CD4-positive, alpha-beta T cell treated with Interleukin-15 for 4 hours (primary cell): ENCODE data around the gene KMT5C.

Experiments used
- DNase-seq: peaks from one replicate; pipeline ENCODE4 v3.0.0-alpha.2; 2020; ENCODE audit warnings: low spot score

Gene KMT5C

DNA sequence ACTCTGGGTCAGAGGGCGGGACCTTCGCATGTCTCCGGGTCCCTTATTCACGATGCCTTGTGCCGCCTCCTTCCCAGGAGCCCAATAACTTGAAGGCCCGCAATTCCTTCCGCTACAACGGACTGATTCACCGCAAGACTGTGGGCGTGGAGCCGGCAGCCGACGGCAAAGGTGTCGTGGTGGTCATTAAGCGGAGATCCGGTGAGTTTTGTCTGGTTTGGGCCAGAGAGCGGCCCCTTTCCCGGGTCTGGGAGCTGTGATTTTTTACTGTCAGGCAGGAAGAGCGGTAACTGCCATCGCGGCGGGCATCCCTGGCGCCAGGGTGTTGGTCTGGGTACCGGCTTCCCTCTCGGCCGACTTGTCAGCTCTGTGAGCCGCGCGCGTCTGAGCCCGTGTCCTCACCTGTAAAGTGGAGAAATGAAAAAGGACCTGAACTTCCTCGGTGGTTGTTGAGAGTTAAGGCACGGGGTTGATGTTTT is 46.9 kb downstream of the KMT5C start:
- no peak for DNase-seq

GRCh38 chr19:55387736-55388497 is 48.2 kb downstream of the KMT5C start:
- DNase-seq = no peak

DNA sequence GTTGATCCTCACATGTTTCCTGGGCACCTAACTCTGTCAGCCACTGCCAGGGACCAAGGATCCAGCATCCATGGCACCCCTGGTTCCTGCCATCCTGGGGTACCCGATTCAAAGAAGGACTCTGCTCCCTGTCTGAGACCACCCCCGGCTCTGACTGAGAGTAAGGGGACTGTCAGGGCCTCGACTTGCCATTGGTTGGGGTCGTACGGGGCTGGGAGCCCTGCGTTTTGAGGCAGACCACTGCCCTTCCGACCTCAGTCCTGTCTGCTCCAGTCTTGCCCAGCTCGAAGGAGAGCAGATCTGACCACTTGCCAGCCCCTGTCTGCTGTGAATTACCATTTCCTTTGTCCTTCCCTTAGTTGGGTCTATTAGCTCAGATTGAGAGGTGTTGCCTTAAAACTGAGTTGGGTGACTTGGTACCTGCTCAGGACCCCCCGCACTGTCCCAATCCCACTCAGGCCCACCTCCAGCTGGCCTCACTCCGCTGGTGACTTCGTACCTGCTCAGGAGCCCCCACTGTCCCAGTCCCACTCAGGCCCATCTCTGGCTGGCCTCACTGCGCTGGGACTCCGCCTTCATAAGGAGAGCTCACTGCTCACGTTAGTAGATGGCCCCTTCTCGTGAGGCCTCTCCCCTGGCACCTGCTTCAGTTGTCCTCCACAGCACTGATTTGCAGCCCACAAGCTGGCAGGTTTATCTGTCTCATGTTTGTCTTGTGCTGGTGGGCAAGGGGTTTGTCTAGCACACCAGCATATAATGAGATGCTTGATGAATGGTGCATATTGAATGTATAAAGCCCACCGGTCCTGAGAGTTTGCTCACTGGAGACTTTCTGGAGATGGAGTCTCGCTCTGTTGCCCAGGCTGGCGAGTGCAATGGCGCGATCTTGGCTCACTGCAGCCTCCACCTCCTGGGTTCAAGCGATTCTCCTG is 50.0 kb downstream of the KMT5C start:
- DNase-seq = no peak

DNA sequence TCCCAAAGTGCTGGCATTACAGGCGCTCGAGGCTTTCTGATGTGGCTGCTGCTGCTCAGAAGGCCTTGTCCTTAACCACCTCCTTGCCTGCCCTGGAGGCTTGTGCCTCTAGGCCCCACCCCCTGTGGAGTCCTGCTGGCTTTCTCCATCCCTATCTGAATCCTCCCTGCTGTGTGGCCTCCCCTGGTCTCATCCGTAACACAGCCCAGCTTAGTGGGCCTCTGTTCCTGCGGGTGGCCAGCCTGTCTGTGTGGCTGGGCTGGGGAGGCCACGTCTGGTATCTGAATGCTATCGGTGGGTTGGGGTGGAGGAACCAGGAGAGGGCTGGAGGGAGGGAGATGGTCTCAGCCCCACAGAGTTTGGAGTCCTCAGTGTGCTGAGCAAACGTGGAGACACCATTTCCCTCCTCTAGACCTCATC is 50.8 kb downstream of the KMT5C start:
- DNase-seq = no peak

DNA sequence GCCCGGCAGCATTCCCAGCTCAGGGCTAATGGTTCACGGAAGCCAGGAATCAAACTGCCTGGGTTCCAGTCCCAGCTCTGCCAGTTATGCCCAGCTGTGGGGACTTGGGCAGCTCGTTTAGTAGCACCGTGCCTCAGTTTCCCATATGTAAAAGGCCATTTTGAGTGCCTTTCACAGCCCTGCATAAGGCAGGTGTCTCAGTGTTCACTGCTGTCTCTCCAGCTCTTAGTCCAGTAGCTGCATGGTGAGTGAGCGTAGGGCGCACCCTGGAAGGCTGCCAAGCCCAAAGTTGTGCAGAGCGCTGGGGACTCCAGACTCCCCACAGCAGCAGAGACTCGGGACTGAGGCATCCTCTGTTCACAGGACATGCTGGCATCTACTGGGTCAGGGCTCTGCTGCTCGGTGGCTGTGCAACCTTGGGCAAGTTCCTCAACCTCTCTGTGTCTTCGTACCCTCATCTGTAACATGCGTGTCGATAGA is 51.6 kb downstream of the KMT5C start:
- DNase-seq = no peak

GRCh38 chr19:55391702-55392615 is 52.3 kb downstream of the KMT5C start:
- no peak for DNase-seq

DNA sequence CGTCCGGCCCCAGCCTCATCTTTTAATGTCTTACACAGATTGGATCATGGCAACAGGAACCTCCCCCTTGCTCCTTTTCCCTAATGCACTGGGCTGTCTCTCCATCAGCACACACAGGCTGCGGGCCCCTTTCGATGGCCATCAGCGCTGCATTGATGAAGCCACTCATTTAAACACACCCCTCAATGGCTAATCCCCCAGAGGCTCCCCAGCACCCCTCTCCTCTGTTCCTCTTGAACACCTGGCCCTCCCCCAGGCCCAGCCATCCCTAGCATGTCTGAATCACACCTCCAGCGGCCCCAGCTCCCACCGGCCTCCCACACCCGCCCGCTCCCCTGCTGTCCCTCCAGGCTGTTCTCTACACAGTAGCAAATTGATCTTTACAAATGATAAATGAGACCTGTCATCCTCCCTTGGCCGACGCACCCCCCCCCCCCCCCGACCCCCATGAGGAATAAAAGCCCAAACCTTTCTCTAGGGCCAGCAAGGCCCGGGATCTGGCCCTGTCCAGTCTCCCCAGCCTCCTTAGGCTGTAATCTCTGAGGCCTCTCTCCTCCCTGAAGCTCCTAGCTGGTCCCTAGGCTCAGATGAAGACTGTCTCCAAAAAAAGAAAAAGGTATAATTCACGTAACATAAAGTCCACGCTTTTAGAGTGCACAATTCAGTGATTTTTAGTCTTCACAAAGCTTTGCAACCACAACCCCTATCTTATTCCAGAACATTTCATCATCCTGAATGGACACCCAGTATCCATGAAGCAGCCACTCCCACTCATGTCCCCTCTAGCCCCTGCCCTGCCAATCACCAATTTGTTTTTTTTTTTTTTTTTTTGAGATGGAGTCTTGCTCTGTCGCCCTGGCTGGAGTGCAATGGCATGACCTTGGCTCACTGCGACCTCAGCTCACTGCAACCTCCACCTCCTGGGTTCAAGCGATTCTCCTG is 53.4 kb downstream of the KMT5C start:
- no peak for DNase-seq
